ENCODE results near the gene SPEF2.
A peak's percentile ranks its signal among the peaks of the same experiment; 100 is the strongest.

The SPEF2 gene, protein sequence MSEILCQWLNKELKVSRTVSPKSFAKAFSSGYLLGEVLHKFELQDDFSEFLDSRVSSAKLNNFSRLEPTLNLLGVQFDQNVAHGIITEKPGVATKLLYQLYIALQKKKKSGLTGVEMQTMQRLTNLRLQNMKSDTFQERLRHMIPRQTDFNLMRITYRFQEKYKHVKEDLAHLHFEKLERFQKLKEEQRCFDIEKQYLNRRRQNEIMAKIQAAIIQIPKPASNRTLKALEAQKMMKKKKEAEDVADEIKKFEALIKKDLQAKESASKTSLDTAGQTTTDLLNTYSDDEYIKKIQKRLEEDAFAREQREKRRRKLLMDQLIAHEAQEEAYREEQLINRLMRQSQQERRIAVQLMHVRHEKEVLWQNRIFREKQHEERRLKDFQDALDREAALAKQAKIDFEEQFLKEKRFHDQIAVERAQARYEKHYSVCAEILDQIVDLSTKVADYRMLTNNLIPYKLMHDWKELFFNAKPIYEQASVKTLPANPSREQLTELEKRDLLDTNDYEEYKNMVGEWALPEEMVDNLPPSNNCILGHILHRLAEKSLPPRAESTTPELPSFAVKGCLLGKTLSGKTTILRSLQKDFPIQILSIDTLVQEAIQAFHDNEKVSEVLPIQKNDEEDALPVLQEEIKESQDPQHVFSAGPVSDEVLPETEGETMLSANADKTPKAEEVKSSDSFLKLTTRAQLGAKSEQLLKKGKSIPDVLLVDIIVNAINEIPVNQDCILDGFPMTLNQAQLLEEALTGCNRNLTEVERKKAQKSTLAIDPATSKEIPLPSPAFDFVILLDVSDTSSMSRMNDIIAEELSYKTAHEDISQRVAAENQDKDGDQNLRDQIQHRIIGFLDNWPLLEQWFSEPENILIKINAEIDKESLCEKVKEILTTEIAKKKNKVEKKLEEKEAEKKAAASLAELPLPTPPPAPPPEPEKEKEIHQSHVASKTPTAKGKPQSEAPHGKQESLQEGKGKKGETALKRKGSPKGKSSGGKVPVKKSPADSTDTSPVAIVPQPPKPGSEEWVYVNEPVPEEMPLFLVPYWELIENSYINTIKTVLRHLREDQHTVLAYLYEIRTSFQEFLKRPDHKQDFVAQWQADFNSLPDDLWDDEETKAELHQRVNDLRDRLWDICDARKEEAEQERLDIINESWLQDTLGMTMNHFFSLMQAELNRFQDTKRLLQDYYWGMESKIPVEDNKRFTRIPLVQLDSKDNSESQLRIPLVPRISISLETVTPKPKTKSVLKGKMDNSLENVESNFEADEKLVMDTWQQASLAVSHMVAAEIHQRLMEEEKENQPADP (N-terminal part only)

DNA sequence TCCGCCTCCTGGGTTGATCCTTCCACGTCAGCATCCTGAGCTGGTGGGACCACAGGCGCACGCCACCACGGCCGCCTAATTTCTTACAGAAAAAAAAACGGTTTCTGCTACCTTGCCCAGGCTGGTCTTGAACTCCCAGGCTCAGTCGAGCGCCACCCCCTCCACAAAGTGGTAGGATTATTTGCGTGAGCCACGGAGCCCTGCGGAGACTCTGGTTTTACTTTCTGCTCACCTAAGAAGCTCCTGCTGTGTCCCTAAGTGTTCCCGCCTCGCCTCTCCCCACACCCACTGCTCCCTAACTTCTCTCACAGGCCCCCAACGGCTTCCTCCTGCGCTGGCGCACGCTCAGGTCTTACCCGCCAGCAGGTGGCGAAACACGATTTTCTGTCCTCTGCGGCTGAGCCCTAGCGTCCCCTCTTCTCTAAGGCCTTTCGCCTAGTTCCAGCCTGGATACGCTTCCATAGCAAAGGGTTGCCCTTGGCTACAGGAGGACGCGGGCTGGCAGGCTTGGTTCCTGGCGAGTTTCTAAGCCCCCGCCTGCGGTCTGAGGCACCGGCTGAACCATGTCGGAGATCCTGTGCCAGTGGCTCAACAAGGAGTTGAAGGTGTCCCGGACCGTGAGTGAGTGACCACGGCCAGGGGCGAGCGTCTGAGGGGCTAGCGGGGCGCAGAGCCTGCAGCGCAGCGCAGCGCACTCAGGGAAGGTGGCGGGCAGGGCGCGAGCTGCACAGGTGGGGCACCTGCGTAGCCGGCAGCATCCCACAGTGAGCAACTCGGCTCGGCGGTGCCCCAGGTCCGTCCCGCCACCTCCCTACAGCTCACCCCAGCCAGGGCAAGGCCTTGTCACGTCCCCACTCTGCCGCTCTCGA is at the start of gene SPEF2:
Gene SPEF2, plus strand, starts transcription at position 429 of the 869 bp plus-strand sequence. Its CDS starts 135 bp downstream, at position 564.
- DNase-seq (ENCODE audit: low read depth): peak; percentile 77

DNA sequence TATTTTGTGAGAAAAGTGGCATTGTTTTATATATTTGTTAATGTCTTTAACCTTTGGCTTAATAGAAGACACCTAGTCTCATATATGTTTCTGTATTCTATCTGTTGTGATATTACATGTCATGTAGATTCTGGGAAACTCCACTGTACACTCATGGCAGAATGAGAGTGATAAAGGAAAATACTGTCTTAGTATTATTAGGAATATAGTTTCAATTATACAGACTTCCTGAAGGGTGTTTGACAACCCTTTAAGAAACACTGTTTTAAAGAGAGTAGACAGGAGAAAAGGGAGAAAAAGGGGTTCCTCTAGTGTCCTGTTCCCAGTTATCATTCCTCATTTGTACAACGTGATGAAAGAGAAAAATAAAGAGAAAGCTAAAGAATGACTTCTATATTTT is 42.1 kb upstream of the SPEF2 start:
- DNase-seq (ENCODE audit: low read depth): no peak

DNA sequence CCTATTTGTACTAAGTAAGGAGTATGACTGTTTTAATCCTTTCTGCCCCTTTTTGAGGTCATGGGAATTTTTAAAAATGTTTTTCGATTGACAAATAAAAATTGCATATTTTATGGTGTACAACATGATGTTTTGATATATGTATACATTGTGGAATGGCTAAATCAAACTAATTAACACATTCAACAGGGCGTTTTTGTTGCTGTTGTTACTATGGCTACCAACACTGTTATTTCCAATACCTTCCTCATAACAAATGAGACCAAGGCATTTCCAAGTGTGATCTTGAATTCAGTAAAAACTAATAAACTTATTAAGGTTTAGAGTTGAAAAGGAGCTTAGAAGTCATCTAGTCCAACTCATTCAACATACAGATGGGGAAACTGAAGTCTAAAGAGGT is 30.2 kb upstream of the SPEF2 start:
- DNase-seq (ENCODE audit: low read depth): no peak

DNA sequence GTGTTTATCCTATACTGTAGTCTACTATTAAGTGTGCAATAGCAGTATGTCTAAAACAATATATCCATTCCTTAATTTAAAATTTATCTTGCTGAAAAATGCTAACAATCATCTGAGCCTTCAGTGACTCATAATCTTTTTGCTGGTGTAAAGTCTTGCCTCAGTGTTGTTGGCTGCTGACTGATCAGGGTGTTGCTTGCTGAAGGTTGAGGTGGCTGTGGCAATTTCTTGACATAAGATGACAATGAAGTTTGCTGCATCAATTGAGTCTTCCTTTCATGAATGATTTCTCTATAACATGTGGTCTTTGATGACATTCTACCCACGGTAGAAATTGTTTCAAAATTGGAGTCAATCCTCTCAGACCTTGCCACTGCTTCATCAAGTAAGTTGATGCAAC is 24.3 kb upstream of the SPEF2 start:
- no peak for DNase-seq (ENCODE audit: low read depth)

DNA sequence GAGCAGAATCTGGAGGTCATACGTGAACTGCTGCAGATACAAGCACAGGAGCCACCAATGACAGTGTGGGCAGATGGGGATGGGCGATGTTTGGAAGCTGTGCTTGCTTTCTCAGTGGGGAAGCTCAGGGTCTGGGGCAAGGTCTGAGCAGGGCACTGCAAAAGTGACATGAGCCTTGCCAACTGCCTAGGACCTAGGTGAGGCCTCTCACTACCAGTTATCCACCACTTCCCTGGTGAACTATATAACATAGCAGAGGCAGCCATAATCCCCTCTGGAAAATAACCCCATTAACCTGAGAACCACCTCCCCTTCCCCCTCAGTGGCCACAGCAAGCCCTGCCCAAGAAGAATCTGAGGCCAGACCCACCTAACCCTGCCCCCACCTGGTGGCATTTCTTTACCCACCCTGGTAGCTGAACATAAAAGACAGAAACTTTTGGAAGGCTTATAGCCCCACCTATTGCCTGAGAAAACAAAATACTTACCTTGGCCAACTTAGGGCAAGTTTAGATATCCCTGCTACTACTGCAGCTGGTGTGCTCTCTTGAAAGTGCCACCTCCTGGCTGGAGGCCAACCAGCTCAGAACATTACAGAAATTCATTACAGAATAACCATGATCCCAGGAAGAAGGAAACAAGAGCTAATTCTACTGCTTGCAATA is 18.8 kb upstream of the SPEF2 start:
- no peak for DNase-seq (ENCODE audit: low read depth)

DNA sequence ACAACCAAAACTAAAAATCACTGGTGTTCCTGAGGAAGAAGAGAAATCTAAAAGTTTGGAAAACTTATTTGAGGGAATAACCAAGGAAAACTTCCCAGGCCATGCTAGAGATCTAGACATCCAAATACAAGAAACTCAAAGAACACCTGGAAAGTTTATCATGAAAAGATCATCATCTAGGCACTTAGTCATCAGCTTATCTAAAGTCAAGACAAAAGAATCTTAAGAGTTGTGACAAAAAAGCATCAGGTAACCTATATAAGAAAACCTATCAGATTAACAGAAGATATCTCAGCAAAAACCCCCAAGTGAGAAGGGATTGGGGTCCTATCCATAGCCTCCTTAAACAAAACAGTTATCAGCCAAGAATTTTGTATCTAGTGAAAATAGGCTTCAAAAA is 17.1 kb upstream of the SPEF2 start:
- DNase-seq (ENCODE audit: low read depth): no peak

DNA sequence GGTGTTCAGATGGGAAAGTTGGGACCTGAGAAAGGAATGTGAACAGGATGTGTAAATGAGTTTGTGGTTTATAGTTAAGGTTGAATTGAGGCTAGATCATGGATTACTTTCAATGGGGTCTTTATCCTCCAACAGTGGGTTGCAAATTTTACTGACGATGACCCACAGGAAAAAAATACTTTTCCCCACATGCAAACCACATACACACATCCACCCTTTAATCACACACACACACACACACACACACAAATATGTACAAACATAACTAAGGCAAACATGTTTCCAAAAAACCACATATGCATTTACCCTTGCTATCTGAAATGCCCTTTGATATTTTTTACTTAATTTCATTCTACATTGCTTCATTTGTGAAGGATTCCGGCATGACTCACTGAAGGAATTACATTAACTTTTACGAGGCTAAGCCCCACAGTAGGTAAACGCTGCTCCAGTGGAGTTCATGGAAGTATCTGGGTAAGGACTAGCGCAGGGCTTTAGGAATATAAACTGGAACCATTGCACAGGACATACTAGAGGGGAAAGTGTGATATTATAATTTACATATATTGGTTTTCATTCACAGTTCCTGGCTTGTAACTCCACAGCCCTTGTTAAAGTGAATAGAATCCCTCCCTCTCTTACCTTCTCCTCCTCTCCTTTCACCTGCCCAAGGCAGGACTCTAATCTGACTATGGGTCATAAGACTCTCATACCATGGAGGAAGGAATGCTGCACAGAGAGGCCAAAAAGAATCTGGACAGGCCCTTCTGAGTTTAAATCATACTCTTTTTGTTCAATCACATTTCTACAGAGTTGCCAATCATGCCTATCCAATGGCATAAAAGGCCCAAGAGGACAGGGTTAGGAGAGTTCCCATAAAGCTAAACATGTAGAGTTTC is 8.5 kb upstream of the SPEF2 start:
- DNase-seq (ENCODE audit: low read depth): no peak

DNA sequence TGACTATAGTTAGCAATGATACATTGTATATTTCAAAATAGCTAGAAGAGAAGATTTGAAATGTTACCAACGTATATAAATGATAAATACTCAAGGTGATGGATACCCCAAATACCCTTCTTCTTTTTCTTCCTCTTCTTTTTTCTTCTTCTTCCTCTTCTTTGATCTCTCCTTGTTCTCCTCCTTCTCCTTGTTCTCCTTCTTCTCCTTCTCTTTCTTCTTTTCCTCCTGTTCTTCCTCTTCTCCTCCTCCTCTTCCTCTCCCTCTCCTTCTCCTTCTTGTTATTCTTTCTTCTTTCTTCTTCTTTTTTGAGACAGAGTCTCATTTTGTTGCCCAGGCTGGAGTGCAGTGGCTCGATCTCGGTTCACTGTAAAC is 616 bp upstream of the SPEF2 start:
- DNase-seq (ENCODE audit: low read depth): no peak

DNA sequence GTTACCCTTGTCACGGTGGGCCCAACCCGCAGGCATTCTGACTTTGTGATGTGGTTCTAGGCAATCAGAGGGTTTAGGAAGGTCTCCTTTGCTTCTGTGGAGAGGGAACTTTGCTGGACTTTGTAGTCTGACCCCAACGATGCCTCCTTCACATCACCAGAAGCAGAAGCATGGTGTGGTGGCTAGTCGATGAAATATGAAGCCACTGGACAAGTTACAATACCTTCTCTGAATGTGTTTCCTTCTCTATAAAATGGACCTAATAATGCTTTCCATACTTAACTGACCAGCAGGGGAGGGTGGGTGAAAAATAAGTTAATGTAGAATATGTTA is 607 bp downstream of the SPEF2 start:
- DNase-seq (ENCODE audit: low read depth): no peak

DNA sequence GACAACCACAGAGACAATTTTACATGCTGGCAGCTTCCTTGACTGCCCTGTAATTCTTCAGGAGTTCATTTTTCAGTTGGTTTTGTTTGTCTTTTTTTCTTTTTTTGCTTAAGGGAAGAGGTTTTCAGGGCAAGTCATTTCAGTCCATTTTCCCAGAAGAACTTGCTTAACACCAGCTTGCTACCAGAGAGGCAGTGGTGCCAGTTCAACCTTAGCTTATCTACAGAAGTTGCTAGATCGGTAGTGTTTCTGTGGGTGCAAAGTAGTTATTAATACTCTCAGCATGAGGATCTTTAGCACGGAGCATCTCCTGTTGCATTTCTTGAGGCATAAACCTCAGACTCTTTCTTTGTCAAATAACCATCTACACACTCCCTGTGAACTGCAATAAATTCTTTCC is 1.1 kb downstream of the SPEF2 start:
- DNase-seq (ENCODE audit: low read depth): no peak

DNA sequence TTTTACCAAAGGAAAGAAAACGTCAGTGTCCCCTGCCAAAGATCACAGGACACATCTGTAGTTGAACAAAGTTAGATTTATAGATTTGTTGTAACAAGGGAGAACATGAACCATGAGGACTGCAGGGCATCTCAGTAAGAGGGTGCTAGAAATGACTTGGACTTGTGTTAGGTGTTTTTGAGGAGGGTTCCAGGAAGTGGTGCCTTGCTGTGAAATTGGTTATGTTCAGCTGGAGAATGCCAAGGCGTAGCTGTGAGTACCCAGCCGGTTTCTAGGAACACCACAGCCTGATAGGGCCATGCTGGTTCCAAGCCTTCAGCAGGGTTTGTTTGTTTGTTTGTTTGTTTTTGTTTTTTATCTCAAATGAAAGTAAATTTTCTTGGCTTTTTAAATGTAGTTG is 5.3 kb downstream of the SPEF2 start:
- no peak for DNase-seq (ENCODE audit: low read depth)

DNA sequence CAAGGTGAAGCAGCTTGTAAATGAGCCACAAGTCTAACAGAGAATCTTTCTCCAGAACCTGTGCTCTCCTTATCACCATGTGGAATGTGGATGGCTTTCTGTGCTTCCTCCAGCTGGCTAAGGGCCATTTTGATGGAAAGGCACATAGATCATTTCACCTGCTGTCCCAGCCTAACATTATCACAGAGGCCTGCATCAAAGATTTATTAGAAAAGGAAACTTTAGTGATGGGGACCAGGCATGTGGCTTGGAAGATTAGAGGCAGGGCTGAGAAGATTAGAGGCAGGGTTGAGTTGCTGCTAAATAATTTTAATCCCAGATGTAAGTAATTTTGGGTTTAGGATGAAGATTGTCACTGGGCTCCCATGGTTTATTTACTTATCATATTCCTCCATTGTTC is 6.3 kb downstream of the SPEF2 start:
- DNase-seq (ENCODE audit: low read depth): no peak

DNA sequence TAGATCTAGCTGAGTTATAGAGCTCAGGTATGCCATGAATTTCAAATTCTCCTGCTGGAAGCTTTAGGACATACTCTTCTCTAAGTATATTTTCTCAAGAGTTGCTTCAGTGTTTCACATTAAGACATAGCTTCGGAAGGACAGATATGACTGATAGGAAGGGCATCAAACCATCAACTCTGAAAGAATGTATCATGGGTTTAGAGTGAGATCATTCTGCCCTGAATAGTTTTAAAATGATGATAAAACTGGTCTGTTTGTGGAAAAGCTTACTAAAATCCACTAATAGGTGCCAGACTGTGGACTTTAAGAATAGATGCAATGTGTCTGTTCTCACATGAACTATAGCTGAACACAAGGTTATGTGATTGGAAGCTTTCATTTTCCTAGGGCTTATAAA is 8.4 kb downstream of the SPEF2 start:
- no peak for DNase-seq (ENCODE audit: low read depth)

DNA sequence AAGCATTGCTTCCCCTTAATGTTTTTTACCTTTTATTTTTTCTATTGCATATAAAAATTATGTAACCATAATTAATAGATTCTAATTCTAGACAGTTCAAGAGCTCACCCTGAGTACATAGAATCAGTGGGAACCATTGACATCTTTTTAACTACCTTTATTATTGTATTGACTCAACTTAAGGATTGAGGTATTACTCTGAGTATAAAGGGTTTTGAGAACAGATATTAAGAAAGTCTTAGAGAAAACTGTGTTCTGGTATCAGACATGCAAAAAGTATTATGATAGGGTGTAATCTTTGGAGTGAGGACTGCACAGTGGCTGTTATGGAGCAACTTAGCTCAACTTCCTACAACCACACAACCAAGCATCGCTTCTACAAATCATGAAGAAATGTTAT is 8.9 kb downstream of the SPEF2 start:
- DNase-seq (ENCODE audit: low read depth): no peak

DNA sequence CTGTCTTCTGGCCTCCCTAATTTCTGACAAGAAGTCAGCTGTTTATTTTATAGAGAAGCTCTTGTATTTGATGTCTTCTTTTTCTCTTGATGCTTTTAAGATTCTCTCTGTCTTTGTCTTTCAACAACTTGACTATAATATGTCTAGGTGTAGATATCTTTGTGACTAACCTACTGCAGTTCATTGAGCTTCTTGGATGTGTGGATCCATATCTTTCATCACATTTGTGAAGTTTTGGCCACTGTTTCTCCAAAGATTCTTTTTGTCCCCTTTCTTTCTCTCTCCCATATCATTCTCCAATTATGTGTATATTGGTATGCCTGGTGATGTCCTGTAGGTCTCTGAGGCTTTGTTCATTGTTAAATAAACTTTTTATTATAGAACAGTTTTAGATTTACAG is 16.7 kb downstream of the SPEF2 start:
- DNase-seq (ENCODE audit: low read depth): no peak

DNA sequence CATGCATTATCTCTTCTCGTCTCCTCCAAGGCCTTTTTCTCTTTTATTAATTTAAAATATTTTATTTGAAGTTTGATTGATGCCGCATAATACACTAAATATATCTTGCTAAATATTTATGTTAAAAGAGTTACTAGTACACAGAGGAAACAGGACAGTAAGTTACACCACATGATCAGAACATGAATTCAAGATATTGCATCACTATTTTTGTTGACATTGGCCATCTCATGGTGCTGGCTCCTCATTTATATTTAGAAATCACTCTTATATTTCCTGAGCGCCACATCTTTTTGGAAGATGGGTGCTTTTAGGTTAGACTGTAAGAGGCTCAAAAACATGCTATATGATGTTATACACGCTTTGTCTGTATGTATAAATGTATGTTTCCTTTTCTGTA is 23.0 kb downstream of the SPEF2 start:
- DNase-seq (ENCODE audit: low read depth): no peak

DNA sequence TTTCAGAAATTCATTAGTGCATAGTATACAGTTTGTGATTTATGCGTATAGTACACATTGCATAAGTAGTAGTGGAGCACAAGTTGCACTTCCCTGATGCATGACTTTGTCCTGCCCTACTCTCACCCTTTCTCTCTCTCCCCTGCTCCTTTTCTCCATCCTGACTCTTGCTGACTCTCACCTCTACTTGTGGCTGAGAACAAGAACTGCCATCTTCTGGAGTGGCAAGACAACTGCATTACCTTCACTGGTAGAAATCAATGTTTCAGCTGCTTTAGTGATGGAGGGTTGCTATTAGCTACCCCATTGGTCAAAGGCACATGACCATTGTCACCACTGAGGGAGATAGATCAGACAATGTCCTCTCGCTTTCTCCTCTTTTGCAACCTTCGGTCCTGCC is 26.9 kb downstream of the SPEF2 start:
- no peak for DNase-seq (ENCODE audit: low read depth)

DNA sequence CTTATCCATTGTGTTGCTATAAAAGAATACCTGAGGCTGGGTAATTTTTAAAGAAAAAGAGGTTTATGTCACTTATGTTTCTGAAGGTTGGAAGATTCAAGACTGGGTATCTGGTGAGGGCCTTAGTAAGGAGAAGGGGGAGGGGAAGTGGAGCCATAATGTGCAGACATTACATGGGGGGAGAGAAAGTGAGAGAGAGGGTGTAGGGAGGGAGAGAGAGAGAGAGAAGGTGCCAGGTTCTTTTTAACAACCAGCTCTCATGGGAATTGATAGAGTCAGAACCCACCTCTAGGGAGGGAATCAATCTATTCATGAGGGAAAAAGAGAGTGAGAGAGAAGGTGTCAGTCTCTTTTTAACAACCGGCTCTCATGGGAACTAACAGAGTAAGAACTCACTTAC is 29.5 kb downstream of the SPEF2 start:
- no peak for DNase-seq (ENCODE audit: low read depth)

DNA sequence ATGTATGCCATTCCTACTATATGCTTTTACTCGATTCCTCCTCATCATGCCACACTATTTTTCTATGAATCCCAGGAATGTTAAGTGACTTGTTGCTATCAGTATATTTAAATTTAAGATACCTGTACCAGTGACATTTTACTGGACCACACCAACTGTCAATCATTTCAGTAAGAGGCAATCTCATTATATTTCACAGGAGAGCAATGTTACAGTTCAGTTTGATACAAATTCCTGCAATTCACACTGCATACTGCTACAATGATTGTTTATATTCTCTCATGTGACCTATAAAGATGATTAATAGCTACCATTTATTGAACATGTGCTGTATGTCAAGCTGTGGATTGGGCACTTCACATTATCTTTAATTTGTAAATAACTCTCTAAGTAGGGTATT is 30.0 kb downstream of the SPEF2 start:
- no peak for DNase-seq (ENCODE audit: low read depth)
